AG04450 (cell line): ENCODE measurements around the gene MMP24. TPM values are rescaled to one million over a fixed set of nuclear protein-coding genes. Genes with fewer than 3 reads are reported as not detected.

ENCODE experiments used
- CTCF ChIA-PET: fragments of 300-600, 350-600 bp; formaldehyde crosslinking; extraction: SDS; loops from one replicate; lab custom pipeline; 2022; ENCODE audit warnings: antibody characterized with exemption, inconsistent platforms; lab: Charles Lee
- POLR2A ChIA-PET: fragments of 350-600 bp; formaldehyde crosslinking; extraction: SDS; loops from one replicate; lab custom pipeline; 2021; ENCODE audit warnings: antibody characterized with exemption, inconsistent platforms; lab: Yijun Ruan, JAX
- DNase-seq: peaks from one replicate; pipeline ENCODE4 v3.0.0-alpha.2; 2011; ENCODE audit warnings: low read depth, low spot score
- H3K27ac ChIP-seq: one replicate; pipeline ENCODE4 v1.5.1; 2012; ENCODE audit warnings: low read depth, low read length, control low read depth
- H3K27me3 ChIP-seq: one replicate; pipeline ENCODE4 v1.6.0; 2012; ENCODE audit warnings: low read length; ENCODE audit not compliant: control insufficient read depth, insufficient read depth
- H3K4me3 ChIP-seq: 2 replicates; pipeline ENCODE4 v1.5.1; 2011; ENCODE audit warnings: mild to moderate bottlenecking, low read depth, low read length, control low read depth
- H3K9me3 ChIP-seq: 2 replicates; pipeline ENCODE4 v1.5.1; 2012; ENCODE audit warnings: low read length; ENCODE audit not compliant: control insufficient read depth, insufficient read depth
- CTCF ChIP-seq: IDR thresholded peaks from 2 replicates; pipeline ENCODE4 v1.5.1; 2011; ENCODE audit warnings: low read depth, low read length, control low read depth, inconsistent platforms
- polyA plus RNA-seq: library from polyadenylated mRNA; depleted of rRNA; stranded (reverse); fragments of >200 nt; gene quantifications from 2 replicates; pipeline ENCODE4 v1.2.3, GENCODE V29; 2011

MMP24 gene
- polyA plus RNA-seq, 1 experiment: 0.40 TPM

GRCh38 chr20:35277531-35278395 is 51.3 kb downstream of the MMP24 start, which contains the start of gene MMP24OS:
TSS of gene MMP24OS (minus strand) at chr20:35278122. CDS start at chr20:35277929, 193 bp downstream.
- no peaks in the 10 kb centered on the region; the same call in 1 of the 2 replicates for H3K9me3 ChIP-seq
- ChIA-PET CTCF (interaction anchor here (0.6 to 1.4 kb wide), 7 partner anchors 19 to 170 kb away, joined by 3 to 7 read pairs (median 3); no protein-coding TSS in a partner anchor), POLR2A (interaction anchor here (0.6 to 1.4 kb wide), 11 partner anchors 10 to 718 kb away, joined by 3 to 6 read pairs (median 3); no protein-coding TSS in a partner anchor)
- peak; percentile 17; the same call in 1 of the 2 replicates for TF ChIP-seq CTCF
- H3K4me3 ChIP-seq: peak within 1 kb of the TSS; percentile 84
- H3K27ac ChIP-seq: peak within 1 kb of the TSS; percentile 75
- H3K27me3 ChIP-seq: no peaks in the 10 kb centered on the region
- peak; percentile 49 for DNase-seq

- POLR2A ChIA-PET: no interaction called here
- Histone ChIP-seq H3K27ac (no peak overlapping the region), H3K27me3 (no peaks in the 10 kb centered on the region), H3K4me3 (no peak overlapping the region), H3K9me3 (peaks cover under 1% of the 10 kb centered on the region; the same call in 1 of the 2 replicates)
- TF ChIP-seq CTCF: no peak
- CTCF ChIA-PET: interaction anchor here (1.1 to 1.3 kb wide), 2 partner anchors 134 to 162 kb away, joined by 3 to 4 read pairs; no protein-coding TSS in a partner anchor
- DNase-seq: no peak
These were observed 52.5 kb downstream of the MMP24 start for GRCh38 chr20:35279040-35279439.

DNA sequence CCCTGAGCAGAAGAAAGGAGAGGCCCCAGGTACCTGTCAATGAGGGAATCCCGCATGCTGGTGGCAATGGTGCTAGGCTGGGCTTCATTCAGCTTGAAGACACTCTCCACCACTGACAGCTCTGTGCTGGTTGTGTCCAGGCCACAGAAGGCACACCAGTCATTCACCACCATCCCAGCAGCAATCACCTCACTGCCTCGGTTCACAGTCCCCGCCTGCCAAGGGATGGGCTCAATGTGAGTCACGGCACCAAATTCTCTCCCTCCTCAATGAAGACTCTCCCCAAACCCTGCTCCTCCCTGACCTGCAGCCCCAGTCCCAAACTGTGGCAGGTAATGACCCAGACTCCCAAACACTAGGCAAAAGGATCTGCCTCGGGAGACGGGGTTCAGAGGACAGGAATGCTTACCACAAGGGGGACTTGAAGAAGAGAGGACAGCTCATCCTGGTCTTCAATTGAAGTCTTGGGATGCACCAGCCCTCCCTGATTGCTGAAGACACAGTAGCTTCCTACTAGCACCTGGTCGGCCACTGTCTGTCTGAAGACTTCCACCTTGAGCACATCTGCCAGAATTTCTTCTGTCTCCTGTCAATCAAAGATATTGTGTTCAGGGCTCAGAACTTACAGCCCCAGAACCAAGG is 53.2 kb downstream of the MMP24 start:
- ChIA-PET POLR2A (no interaction called here), CTCF (interaction anchor here (0.9 to 1.3 kb wide), 3 partner anchors 135 to 185 kb away, joined by 3 to 4 read pairs (median 4); no protein-coding TSS in a partner anchor)
- no peak overlapping the region for H3K27ac ChIP-seq
- DNase-seq: no peak
- no peaks in the 10 kb centered on the region for H3K27me3 ChIP-seq
- TF ChIP-seq CTCF: no peak
- H3K9me3 ChIP-seq: peaks cover 5% of the 10 kb centered on the region; the same call in 1 of the 2 replicates
- no peak overlapping the region for H3K4me3 ChIP-seq

DNA sequence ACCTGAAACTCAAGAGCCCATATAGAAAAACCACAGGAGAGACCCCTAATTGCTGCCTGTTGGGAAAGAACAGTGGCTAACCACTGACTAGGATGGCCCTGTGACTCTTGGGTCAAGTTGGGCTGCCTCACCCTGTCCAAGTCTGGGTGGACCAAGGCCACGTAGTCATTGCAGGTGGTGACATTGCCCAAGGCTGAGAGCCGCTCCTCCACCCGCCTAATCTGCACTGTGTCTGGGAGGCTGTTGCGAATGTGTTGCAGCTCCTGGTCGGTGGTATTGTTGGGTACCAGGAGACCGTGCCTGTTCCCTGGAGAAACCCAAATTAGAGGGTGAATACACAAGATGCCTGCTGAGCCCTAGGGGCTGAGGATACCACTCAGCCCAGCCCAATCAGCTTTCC is 54.0 kb downstream of the MMP24 start:
- Histone ChIP-seq H3K9me3 (peaks cover 5% of the 10 kb centered on the region; the same call in 1 of the 2 replicates), H3K27ac (no peak overlapping the region), H3K27me3 (no peaks in the 10 kb centered on the region), H3K4me3 (no peak overlapping the region)
- ChIA-PET POLR2A (no interaction called here), CTCF (interaction anchor here (0.9 to 1.0 kb wide), 2 partner anchors 167 to 184 kb away, joined by 3 to 4 read pairs; no protein-coding TSS in a partner anchor)
- TF ChIP-seq CTCF: no peak
- DNase-seq: no peak
